ENCODE results near the gene ABCC10. TPM values are rescaled to one million over a fixed set of nuclear protein-coding genes. Genes with fewer than 3 reads are reported as not detected.
A peak's percentile ranks its signal among the peaks of the same experiment; 100 is the strongest.

Gene ABCC10
- total and polyA plus RNA-seq, 10 of the 15 experiments (the other 5 are each of a cell fraction or from before 2014, with no cell fraction given): 0.80 to 18.2 (median 6.4) TPM

- ChIA-PET SMC1A (ENCODE audit: uncharacterized antibody, unreplicated experiment) (interaction anchor here (0.8 to 27.6 kb wide), 9 partner anchors 8 to 135 kb away, joined by 3 to 616 read pairs (median 3); partner anchors contain the start of genes CRIP3, TJAP1 and ZNF318), POLR2A (interaction anchor here (1.0 to 7.8 kb wide), 5 partner anchors 8 to 217 kb away, joined by 3 to 91 read pairs (median 5); partner anchors contain the start of genes ABCC10 and ZNF318), RAD21 (ENCODE audit: unreplicated experiment) (interaction anchor here (0.7 to 7.5 kb wide), 8 partner anchors 9 to 126 kb away, joined by 3 to 57 read pairs (median 4); partner anchors contain the start of genes POLR1C, YIPF3 and ZNF318), CTCF (interaction anchor here (0.5 to 2.2 kb wide), 6 partner anchors 7 to 157 kb away, joined by 3 to 9 read pairs (median 4); partner anchors contain the start of gene CRIP3)
- intact Hi-C loops (cut with micrococcal nuclease; ENCODE audit: unreplicated experiment) (loop anchor here (2.0 kb wide), 1 partner anchor 31 kb away; no protein-coding TSS in a partner anchor), in situ Hi-C loops (cut with MboI) (no loop called here)
- DNase-seq (ENCODE audit: low read depth, low spot score) (no peak), FAIRE-seq (no peak), ATAC-seq (peak; percentile 5)
- Histone ChIP-seq H3K9me3 (replicated peaks; ENCODE audit: control insufficient read depth, insufficient read depth, low read length) (no peaks in the 10 kb centered on the region), H3K4me3 (peak overlapping the region; percentile 52), H3K4me1 (ENCODE audit: control insufficient read depth, insufficient read depth, low read length) (peaks cover 6% of the 10 kb centered on the region; the same call in 1 of the 2 replicates), H3K27ac (ENCODE audit: control insufficient read depth, insufficient read depth) (peak overlapping the region; percentile 59), H3K9ac (ENCODE audit: control insufficient read depth, insufficient read depth, low read length) (peak overlapping the region; percentile 67), H3K27me3 (replicated peaks in 1 of 2; ENCODE audit: control insufficient read depth in 2 of 2, insufficient read depth in 2 of 2, low read length in 1 of 2) (no peaks in the 10 kb centered on the region), H2AFZ (ENCODE audit: control insufficient read depth, low read depth, low read length) (peak overlapping the region; percentile 46), H4K20me1 (ENCODE audit: control insufficient read depth, insufficient read depth) (no peaks in the 10 kb centered on the region), H3K4me2 (ENCODE audit: control insufficient read depth, insufficient read depth) (peak overlapping the region; percentile 50), H3K79me2 (ENCODE audit: control insufficient read depth, insufficient read depth, low read length) (peaks cover 45% of the 10 kb centered on the region), H3K36me3 (ENCODE audit: control insufficient read depth in 2 of 2, insufficient read depth in 2 of 2, low read length in 1 of 2) (no peaks in the 10 kb centered on the region)
- BruUV-seq (replicated peaks): TSS peak; percentile 69
- 39% methylated on average over 13 of the region's 13 CpGs for WGBS (ENCODE audit: insufficient coverage, insufficient replicate concordance, low lambda C conversion rate, missing lambda C conversion rate)
- TF ChIP-seq IKZF1 (conservative IDR thresholded peaks at IDR 0.05) (peak; percentile 29; the same call in 1 of the 2 replicates), EP300 (IDR thresholded peaks at IDR 0.05; ENCODE audit: borderline replicate concordance in 1 of 2, control insufficient read depth in 1 of 2, low read depth in 2 of 2, low read length in 2 of 2) (no peak), JUND (IDR thresholded peaks at IDR 0.05; ENCODE audit: low read depth, low read length) (no peak), RUNX3 (IDR thresholded peaks at IDR 0.05; ENCODE audit: low read length) (0 out of 2 replicates have a peak, but pooled peaks have one; percentile 11), ELK1 (IDR thresholded peaks at IDR 0.05; ENCODE audit: low read depth, low read length) (no peak), MTA2 (IDR thresholded peaks at IDR 0.05; ENCODE audit: low read depth) (no peak), RB1 (IDR thresholded peaks at IDR 0.05; ENCODE audit: borderline replicate concordance) (no peak), RELA (IDR thresholded peaks at IDR 0.05; ENCODE audit: borderline replicate concordance, partially characterized antibody) (no peak), ESRRA (IDR thresholded peaks at IDR 0.05; ENCODE audit: low read length) (no peak), ZNF687 (IDR thresholded peaks at IDR 0.05) (peak; percentile 46; the same call in 1 of the 2 replicates), BACH1 (IDR thresholded peaks at IDR 0.05; ENCODE audit: borderline replicate concordance) (no peak), TAF1 (IDR thresholded peaks at IDR 0.05; ENCODE audit: borderline replicate concordance, low read depth, low read length) (peak; percentile 18; the same call in 1 of the 2 replicates), BMI1 (IDR thresholded peaks at IDR 0.05; ENCODE audit: borderline replicate concordance) (no peak), BHLHE40 (IDR thresholded peaks at IDR 0.05; ENCODE audit: borderline replicate concordance in 1 of 2, low read depth in 2 of 2, low read length in 1 of 2) (no peak), IKZF2 (IDR thresholded peaks at IDR 0.05) (peak; percentile 12 to 23; a peak in 1 of 4 replicates)
Measured at GRCh38 chr6:43391440-43392031, 35.8 kb upstream of the ABCC10 start.

Data from GM12878 (cell line).